PC-9 (cell line): ENCODE data around the gene SDK2. TPM values are rescaled to one million over a fixed set of nuclear protein-coding genes. Genes with fewer than 3 reads are reported as not detected.

Experiments used
- BruUV-seq: library from RNA; stranded (reverse); fragments of 400-500 nt; replicated peaks from 2 replicates; lab custom pipeline; 2021; lab: Mats Ljungman, UMichigan
- CTCF ChIA-PET: fragments of 300-600 bp; sonication (Branson Sonifier 250); formaldehyde crosslinking; loops from one replicate; lab custom pipeline; 2022; ENCODE audit warnings: antibody characterized with exemption; lab: Charles Lee
- POLR2A ChIA-PET: fragments of 300-600 bp; sonication (Branson Sonifier 250); formaldehyde crosslinking; loops from one replicate; lab custom pipeline; 2022; ENCODE audit warnings: antibody characterized with exemption; ENCODE audit not compliant: unreplicated experiment; lab: Charles Lee
- DNase-seq, 2 experiments: peaks; one replicate each; pipeline versions ENCODE4 v3.0.0 to v3.0.0-alpha.2; 2015 to 2022; ENCODE audit warnings: mixed read lengths in 1 of 2
- H2AFZ ChIP-seq: fragments of 200-600 bp; sonication (generic); 2 replicates; pipeline ENCODE4 v1.8.1; 2017; ENCODE audit warnings: antibody characterized with exemption
- H3F3A ChIP-seq: fragments of 200-600 bp; sonication (generic); 2 replicates; pipeline ENCODE4 v1.8.1; 2017; ENCODE audit warnings: antibody characterized with exemption, mild to moderate bottlenecking, low read depth; ENCODE audit not compliant: insufficient read depth
- H3K27ac ChIP-seq: fragments of 200-600 bp; sonication (generic); 2 replicates; pipeline ENCODE4 v1.6.1; 2016; ENCODE audit warnings: mixed run types
- H3K27me3 ChIP-seq: fragments of 200-600 bp; sonication (generic); 2 replicates; pipeline ENCODE4 v1.6.1; 2016; ENCODE audit warnings: low read depth, mixed run types; ENCODE audit not compliant: insufficient read depth
- H3K36me3 ChIP-seq: fragments of 200-600 bp; sonication (generic); 2 replicates; pipeline ENCODE4 v1.6.1; 2016; ENCODE audit warnings: low read depth, mixed run types
- H3K4me1 ChIP-seq: fragments of 200-600 bp; sonication (generic); replicated peaks from 2 replicates; pipeline ENCODE4 v1.6.1; 2016; ENCODE audit warnings: mixed run types; ENCODE audit not compliant: insufficient read depth
- H3K4me2 ChIP-seq: fragments of 200-600 bp; sonication (generic); 2 replicates; pipeline ENCODE4 v1.6.1; 2017; ENCODE audit warnings: mixed run types
- H3K4me3 ChIP-seq: fragments of 200-600 bp; sonication (generic); 2 replicates; pipeline ENCODE4 v1.6.1; 2016; ENCODE audit warnings: mixed run types
- H3K79me2 ChIP-seq: fragments of 200-600 bp; sonication (generic); 2 replicates; pipeline ENCODE4 v1.6.1; 2017; ENCODE audit warnings: low read depth, mixed run types
- H3K9me2 ChIP-seq: fragments of 200-600 bp; sonication (generic); 2 replicates; pipeline ENCODE4 v1.8.1; 2017; ENCODE audit warnings: mild to moderate bottlenecking; ENCODE audit not compliant: insufficient read depth
- H3K9me3 ChIP-seq: fragments of 200-600 bp; sonication (generic); 2 replicates; pipeline ENCODE4 v1.8.1; 2016; ENCODE audit warnings: low read depth; ENCODE audit not compliant: insufficient read depth
- H4K20me1 ChIP-seq: fragments of 200-600 bp; sonication (generic); 2 replicates; pipeline ENCODE4 v1.8.1; 2017; ENCODE audit not compliant: insufficient read depth
- EZH2 ChIP-seq: fragments of 200-600 bp; sonication (generic); IDR thresholded peaks from 2 replicates; pipeline ENCODE4 v1.8.0; 2017; ENCODE audit warnings: antibody characterized with exemption, low read depth
- intact Hi-C: fragments of 100-400 bp; cut with micrococcal nuclease; formaldehyde crosslinking; loops from one replicate; pipeline ENCODE4 v1.10.0; 2022; ENCODE audit not compliant: unreplicated experiment
- total RNA-seq: library from RNA; stranded (reverse); gene quantifications from 2 replicates; pipeline ENCODE4 v1.2.3, GENCODE V29; 2021
- TF ChIP-seq, protein P1 (sequence below): fragments of 200-600 bp; sonication (generic); conservative IDR thresholded peaks from 2 replicates; pipeline ENCODE4 v1.6.1; 2017; ENCODE audit warnings: mixed run types, antibody characterized with exemption, mild to moderate bottlenecking, moderate library complexity

Gene SDK2
- total RNA-seq, 1 experiment from 2014 or later: 0.04 TPM

DNA sequence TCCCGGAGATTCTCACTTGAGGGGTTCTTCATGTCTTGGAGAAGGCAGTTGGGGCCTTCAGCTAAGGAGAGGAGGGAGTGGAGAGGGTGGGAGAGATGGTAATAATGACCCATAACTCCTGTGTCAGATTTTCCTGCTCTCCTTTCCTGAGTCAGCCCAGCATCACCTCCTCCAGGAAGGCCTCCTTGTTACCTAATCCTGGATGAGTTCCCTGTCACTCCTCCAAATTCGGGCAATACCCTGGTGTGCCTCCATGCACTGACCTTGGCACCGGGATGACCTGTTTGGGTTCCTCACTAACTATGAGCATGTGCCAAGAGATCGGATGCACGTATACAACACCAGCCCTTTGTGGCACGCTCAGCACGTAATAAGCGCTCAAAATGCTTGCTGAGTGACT, 38.8 kb downstream of the SDK2 start:
- Histone ChIP-seq H3K27me3 (peaks cover 99% of the 10 kb centered on the region), H4K20me1 (no peaks in the 10 kb centered on the region), H2AFZ (no peak overlapping the region), H3K4me3 (no peak overlapping the region), H3K4me2 (no peak overlapping the region), H3K9me3 (no peaks in the 10 kb centered on the region), H3K4me1 (no peaks in the 10 kb centered on the region), H3F3A (no peaks in the 10 kb centered on the region), H3K79me2 (no peaks in the 10 kb centered on the region), H3K27ac (no peak overlapping the region), H3K36me3 (no peaks in the 10 kb centered on the region), H3K9me2 (no peaks in the 10 kb centered on the region)
- BruUV-seq: no TSS peak
- ChIA-PET CTCF (no interaction called here), POLR2A (no interaction called here)
- DNase-seq: no peak
- TF ChIP-seq EZH2: no peak
- TF ChIP-seq, protein P1, sequence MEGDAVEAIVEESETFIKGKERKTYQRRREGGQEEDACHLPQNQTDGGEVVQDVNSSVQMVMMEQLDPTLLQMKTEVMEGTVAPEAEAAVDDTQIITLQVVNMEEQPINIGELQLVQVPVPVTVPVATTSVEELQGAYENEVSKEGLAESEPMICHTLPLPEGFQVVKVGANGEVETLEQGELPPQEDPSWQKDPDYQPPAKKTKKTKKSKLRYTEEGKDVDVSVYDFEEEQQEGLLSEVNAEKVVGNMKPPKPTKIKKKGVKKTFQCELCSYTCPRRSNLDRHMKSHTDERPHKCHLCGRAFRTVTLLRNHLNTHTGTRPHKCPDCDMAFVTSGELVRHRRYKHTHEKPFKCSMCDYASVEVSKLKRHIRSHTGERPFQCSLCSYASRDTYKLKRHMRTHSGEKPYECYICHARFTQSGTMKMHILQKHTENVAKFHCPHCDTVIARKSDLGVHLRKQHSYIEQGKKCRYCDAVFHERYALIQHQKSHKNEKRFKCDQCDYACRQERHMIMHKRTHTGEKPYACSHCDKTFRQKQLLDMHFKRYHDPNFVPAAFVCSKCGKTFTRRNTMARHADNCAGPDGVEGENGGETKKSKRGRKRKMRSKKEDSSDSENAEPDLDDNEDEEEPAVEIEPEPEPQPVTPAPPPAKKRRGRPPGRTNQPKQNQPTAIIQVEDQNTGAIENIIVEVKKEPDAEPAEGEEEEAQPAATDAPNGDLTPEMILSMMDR: no peak
- intact Hi-C loops: no loop called here

DNA sequence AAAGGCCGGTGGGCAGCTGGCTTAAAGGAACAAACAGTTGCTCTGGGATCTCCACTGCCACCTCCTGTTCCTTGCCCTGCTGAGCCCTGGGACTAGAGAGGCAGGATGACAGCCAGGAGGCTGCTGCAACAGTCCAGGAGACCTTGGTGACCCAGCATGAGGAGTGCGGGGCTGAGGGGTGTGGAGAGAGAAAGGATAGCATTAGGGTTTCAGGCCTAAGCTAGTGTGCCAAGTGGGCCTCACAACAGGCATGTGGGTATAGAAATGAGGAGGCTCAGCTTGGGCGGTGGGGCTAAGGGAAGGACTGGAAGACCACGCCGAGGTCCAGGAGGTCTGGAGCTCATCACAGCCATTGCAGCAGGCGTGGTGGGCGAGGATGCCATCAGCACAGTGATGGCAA, 39.8 kb downstream of the SDK2 start:
- Histone ChIP-seq H3K27ac (no peak overlapping the region), H3K36me3 (no peaks in the 10 kb centered on the region), H3K27me3 (peaks cover 99% of the 10 kb centered on the region), H4K20me1 (no peaks in the 10 kb centered on the region), H3K9me3 (no peaks in the 10 kb centered on the region), H2AFZ (no peak overlapping the region), H3K4me3 (no peak overlapping the region), H3F3A (no peaks in the 10 kb centered on the region), H3K4me2 (no peak overlapping the region), H3K9me2 (no peaks in the 10 kb centered on the region), H3K79me2 (no peaks in the 10 kb centered on the region), H3K4me1 (no peaks in the 10 kb centered on the region)
- no peak for DNase-seq
- TF ChIP-seq EZH2: no peak
- TF ChIP-seq, protein P1: no peak
- intact Hi-C loops: no loop called here
- ChIA-PET POLR2A (no interaction called here), CTCF (no interaction called here)
- no TSS peak for BruUV-seq

DNA sequence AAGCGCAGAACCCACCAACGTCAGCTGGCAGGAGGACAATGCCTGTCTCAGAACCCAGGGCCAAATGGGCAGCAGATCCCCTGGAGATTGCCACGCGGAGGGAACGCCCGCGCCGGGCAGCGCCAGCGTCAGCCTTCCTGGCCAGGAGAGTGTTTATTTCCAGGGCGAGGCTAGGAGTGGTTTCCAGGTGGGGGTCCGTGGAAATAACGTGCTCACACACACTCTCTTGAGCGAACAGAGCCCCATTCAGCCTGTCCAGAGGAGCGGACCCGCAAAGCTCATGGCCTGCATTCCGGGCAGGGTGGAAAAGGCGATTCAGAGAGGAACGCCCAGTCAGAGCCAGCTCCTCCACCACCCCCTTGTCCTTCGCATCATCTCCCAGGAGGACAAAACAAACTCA, 40.3 kb downstream of the SDK2 start:
- no peaks in the 10 kb centered on the region for H3K9me3 ChIP-seq
- BruUV-seq: no TSS peak
- no peak overlapping the region for H3K4me2 ChIP-seq
- ChIA-PET POLR2A (no interaction called here), CTCF (no interaction called here)
- H2AFZ ChIP-seq: no peak overlapping the region
- intact Hi-C loops: no loop called here
- H3K79me2 ChIP-seq: no peaks in the 10 kb centered on the region
- H3K9me2 ChIP-seq: no peaks in the 10 kb centered on the region
- H3K36me3 ChIP-seq: no peaks in the 10 kb centered on the region
- no peak for DNase-seq
- H4K20me1 ChIP-seq: no peaks in the 10 kb centered on the region
- no peak overlapping the region for H3K4me3 ChIP-seq
- H3K4me1 ChIP-seq: no peaks in the 10 kb centered on the region
- no peak overlapping the region for H3K27ac ChIP-seq
- H3F3A ChIP-seq: no peaks in the 10 kb centered on the region
- peaks cover 97% of the 10 kb centered on the region for H3K27me3 ChIP-seq
- TF ChIP-seq EZH2: no peak
- TF ChIP-seq, protein P1: no peak
